ENCODE measurements around the gene PRKD3. TPM values are rescaled to one million over a fixed set of nuclear protein-coding genes. Genes with fewer than 3 reads are reported as not detected.
"Not testable (repeated sequence)": the region's sequence is repeated elsewhere in the genome, so short reads cannot be mapped to it uniquely, and the experiment has no call there.

Gene PRKD3
- total RNA-seq, 1 donor from 2014 or later, result 13.5 TPM

DNA sequence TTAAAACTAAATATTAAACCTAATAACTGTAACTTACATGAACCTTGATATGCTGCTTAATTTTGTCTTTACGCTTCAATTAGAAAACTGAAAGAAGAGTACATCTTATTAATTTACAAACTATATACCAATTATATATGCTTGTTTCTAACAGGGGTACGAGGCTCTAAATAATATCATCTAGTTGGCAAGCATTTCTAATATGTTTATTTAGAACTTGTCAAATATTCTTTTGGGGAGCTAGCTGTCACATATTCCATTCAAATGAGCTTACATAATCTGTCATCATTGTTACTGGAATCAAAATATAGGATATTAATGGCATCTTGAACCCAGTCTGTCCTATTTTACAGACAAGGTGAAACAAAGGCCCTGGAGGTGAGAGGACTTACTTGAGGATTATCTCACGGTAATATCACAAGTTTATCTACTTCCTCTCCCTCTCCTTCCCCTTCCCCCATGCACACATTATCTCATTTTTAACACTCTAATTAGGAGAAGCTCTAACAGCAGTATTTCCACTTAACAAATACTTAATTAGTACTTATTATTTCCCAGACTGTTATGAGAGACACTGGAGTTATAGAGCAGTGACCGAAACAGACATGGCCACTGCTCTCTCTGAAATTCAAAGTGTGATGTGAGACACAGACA is 3.5 kb downstream of the PRKD3 start:
- intact Hi-C loops (cut with DNase I), result no loop called here
- no peak for DNase-seq (ENCODE audit: low spot score)

DNA sequence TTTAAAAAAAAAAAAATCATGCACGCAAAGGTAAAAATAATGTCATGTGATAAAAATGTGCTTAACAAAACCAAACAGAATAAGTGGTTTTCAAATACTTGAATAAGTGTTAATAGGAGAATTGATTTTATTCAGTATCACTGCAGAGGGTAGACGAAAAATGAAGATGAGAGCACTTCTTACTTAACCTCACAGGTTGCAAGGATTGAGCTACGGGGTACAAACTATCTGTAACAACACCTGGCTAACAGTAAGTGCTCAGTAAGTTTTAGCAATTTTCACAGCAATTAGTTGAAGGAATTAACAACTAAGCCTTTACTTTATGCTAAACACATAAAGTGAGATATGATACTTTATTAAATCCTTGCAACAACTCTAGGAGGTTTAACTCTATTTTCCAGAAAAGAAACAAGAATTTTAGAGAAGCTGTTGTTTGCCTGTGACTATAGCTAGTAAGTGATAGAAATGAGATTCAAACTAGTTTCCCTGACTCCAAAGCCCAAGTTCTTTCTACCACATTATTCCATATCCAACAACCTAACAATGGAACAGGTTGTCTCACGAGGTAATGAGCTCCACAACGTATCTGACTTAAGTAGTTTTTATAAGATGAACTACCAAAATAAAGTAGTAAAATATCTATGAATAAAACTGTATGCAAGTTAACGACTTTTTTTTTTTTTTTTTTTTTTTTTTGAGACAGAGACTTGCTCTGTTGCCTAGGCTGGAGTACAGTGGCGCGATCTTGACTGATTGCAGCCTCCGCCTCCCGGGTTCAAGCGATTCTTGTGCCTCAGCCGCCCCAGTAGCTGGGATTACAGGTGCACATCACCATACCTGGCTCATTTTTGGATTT is 4.7 kb downstream of the PRKD3 start:
- DNase-seq (ENCODE audit: low spot score), result no peak
- intact Hi-C loops (cut with DNase I), result no loop called here

DNA sequence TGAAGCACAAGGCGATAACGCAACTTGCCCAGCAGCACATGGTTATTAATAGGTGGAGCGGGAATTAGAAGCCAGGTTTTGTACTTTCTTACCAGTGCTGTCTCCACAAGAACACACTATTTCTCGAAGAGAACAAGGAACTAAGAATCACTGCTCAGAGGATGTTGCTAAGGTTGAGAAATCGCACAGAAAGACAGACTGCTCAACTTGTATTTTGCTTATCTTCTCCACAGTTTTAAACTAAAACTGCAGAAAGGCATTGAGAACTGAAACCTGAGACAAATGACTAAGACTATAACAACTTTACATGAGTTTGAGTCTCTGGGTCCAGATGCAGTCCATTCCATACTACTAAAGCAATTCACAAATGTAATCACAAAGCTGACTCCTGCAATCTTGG is 6.2 kb downstream of the PRKD3 start:
- intact Hi-C loops (cut with DNase I), result no loop called here
- DNase-seq (ENCODE audit: low spot score), result no peak

- DNase-seq (ENCODE audit: low spot score), result no peak
- intact Hi-C loops (cut with DNase I), result no loop called here
Measured at GRCh38 chr2:37317746-37318145, 6.9 kb downstream of the PRKD3 start.

DNA sequence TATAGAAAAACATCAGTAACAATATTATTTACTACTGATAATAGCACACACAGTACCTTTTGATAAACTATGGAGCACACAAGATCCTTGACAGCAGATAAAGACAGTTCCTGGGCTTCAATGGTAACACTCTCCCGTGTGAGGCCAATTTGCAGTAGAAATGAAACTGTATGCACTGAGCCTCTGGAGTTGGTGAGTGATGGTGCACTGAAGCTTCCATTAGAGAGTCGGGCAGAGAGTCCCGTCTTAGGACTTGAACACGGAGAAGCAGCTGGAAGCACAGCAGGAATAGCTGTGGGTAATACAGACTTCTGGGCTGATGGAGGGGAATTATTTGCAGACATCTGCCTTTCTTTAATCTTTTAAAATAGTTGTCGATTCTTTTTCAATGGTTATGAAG is 8.5 kb downstream of the PRKD3 start:
- intact Hi-C loops (cut with DNase I), result no loop called here
- no peak for DNase-seq (ENCODE audit: low spot score)

DNA sequence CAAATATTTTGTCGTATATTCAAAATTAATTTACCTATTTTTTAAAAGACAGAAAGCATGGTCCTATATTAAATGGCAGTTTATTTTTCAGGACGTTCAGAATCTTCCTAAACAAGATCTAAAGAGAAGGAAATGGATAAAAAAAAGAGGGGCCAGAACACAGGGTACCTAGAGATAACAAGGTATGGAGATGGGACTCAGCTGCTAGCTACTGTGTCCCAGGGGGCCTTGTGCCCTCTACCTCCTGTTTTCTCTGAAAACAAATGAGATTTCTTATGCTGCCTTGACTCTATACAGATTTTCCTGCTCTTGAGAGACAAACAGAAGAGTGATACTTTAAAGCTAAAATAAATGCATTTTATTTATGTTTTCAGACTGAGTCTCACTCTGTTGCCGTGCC is 9.3 kb downstream of the PRKD3 start:
- intact Hi-C loops (cut with DNase I), result no loop called here
- DNase-seq (ENCODE audit: low spot score), result no peak

DNA sequence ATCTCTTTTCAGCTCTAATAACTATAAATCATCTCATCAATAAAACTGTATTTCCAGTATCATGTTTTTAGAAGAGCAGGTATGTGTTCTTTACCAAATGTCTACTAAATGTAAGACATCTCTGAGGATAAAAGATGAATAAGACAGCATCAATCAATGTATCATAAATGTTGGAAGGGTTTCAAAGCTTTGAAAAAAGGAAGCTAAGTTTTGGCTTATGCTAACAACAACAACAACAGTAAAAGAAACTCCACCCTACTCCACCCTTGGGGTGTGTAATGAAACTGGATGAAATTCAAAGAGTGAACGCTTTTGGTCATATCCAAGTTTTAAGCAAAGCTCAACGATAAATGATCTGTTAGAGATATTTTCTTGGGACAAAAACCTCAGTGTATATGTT is 17.1 kb downstream of the PRKD3 start:
- intact Hi-C loops (cut with DNase I), result no loop called here
- no peak for DNase-seq (ENCODE audit: low spot score)

DNA sequence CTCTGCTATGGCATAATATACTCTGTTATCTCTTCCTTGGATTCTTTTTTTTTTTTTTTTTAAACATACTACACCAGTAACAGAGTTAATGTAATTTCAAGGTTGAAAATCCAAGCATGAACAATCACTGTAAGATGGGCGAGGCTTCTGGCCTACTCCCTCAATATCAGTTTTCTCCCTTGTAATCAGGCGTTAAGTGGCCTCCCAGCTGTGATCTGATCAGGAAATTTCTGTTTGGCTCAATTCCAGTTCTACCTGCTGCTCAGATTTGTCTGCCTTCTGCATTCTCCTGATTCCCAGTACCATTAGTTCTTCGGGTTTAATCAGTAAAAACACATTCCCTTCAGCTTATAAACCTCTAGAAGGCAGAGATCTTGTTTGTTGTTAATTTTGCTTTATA is 18.6 kb downstream of the PRKD3 start:
- DNase-seq (ENCODE audit: low spot score), result no peak

DNA sequence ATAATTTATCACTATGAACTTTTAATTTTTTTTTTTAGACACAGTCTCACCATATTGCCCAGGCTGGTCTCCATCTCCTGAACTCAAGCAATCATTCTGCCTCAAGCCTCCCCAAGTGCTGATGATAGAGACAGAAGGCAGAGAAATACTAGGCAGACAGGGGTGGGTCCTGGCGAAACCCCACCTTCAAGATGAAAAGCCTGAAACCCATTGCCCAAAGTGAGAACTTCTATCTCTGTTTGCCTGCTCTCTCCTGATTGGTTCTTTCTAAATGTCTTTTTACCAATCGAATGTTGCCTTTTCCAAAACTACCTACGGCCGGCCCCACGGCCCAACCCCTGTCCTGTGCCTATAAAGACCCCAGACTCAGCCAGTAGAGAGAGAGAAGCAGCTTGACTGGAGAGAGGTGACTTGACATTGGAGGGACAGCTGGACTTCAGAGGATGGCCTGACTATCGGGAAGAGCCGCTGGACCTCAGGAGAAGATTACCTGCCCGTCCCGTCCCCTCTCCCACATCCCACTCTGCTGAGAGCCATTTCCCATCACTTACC is 21.9 kb downstream of the PRKD3 start:
- intact Hi-C loops (cut with DNase I), result no loop called here
- no peak for DNase-seq (ENCODE audit: low spot score)

More for the DNA sequence above, 18.6 kb downstream of the PRKD3 start:
- intact Hi-C loops (cut with DNase I), result no loop called here

DNA sequence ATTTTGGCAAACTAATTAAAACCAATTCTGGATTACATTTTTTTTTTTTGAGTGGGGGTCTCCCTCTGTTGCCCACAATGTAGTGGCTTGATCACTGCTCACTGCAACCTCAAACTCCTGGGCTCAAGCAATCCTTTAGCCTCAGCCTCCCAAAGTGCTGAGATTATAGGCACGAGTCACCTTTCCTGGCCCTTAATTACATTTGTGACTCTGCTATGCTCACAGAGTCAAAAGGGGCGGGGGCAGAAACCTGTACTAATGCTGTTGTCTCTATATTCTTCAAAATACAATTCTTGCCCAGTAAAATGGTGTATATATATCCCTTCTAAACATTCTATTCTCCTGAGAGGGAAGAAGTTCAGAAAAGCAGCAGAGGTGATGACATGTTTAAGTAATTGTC is 23.2 kb downstream of the PRKD3 start:
- DNase-seq (ENCODE audit: low spot score), result no peak
- intact Hi-C loops (cut with DNase I), result no loop called here

GRCh38 chr2:37300578-37300977 is 24.1 kb downstream of the PRKD3 start:
- intact Hi-C loops (cut with DNase I), result no loop called here
- DNase-seq (ENCODE audit: low spot score), result no peak

DNA sequence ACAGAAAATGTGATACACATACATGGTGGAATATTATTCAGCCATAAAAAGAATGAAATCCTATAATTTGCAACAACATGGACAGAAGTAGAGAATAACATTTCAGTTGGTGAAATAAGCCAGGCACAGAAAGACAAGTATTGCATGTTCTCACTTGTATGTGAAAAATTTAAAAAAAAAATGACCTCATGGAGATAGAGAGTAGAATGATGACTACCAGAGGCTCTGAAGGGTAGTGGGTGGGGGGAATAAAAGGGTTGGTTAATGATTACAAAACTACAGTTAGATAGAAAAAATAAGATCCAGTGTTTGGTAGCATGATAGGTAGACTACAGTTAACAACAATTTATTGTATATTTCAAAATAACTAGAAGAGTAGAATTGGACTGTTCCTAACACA is 24.5 kb downstream of the PRKD3 start:
- intact Hi-C loops (cut with DNase I), result no loop called here
- no peak for DNase-seq (ENCODE audit: low spot score)

GRCh38 chr2:37297632-37298031 is 27.0 kb downstream of the PRKD3 start:
- intact Hi-C loops (cut with DNase I), result no loop called here
- no peak for DNase-seq (ENCODE audit: low spot score)

GRCh38 chr2:37295469-37296073 is 29.1 kb downstream of the PRKD3 start:
- DNase-seq (ENCODE audit: low spot score), result no peak
- intact Hi-C loops (cut with DNase I), result no loop called here

GRCh38 chr2:37294858-37295257 is 29.8 kb downstream of the PRKD3 start:
- intact Hi-C loops (cut with DNase I); DNase-seq (ENCODE audit: low spot score): not testable (repeated sequence)

DNA sequence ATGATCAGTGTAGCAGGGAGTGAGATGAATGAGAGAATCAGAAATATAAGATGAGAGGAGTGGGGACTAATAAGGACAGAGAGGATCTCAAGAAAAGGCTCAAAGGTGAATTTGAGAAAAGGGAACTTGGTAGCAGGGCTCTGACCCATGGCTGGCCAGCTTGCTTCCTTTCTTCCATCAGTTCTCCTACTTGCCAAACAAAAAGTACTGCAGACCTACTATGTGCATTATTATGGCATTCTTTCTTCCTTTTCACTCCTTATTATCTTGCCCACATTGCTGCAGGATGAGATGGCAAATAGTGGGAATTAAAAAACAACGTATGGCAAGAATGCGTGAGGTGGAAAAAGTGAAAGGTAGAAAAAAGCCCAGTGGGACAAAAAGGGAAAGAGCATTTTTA is 33.0 kb downstream of the PRKD3 start:
- intact Hi-C loops (cut with DNase I), result no loop called here
- DNase-seq (ENCODE audit: low spot score), result no peak

GRCh38 chr2:37287966-37288365 is 36.7 kb downstream of the PRKD3 start:
- DNase-seq (ENCODE audit: low spot score), result no peak
- intact Hi-C loops (cut with DNase I), result no loop called here

- DNase-seq (ENCODE audit: low spot score), result no peak
- intact Hi-C loops (cut with DNase I), result no loop called here
Measured at GRCh38 chr2:37284381-37284780, 40.3 kb downstream of the PRKD3 start.

DNA sequence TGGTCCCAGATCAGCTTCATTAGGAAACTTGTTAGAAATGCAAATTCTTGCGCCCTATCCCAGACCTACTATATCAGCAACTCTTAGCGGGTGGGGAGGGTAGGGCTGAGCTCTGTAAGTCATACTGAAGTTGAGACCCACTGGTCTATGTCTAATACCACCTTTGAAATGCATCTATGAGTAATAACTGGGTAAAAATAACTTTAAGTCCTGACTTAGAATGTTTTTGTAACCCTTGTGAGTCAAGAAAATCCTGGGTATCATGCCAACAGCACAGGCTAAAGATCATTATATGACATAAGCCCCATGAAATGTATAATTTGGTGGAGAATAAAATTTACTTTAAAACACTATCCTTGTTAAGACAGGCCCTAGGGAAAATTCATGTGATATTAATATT is 41.4 kb downstream of the PRKD3 start:
- intact Hi-C loops (cut with DNase I), result no loop called here
- DNase-seq (ENCODE audit: low spot score), result no peak

GRCh38 chr2:37282746-37283145 is 41.9 kb downstream of the PRKD3 start:
- DNase-seq (ENCODE audit: low spot score), result no peak
- intact Hi-C loops (cut with DNase I), result no loop called here

GRCh38 chr2:37281916-37282315 is 42.7 kb downstream of the PRKD3 start:
- intact Hi-C loops (cut with DNase I), result no loop called here

More at GRCh38 chr2:37281916-37282315, 42.7 kb downstream of the PRKD3 start:
- DNase-seq (ENCODE audit: low spot score), result no peak

Measured in cardiac septum (tissue), 1 donor.